Prostate gland (tissue), 2 donors: ENCODE measurements around the gene COL9A3. TPM values are rescaled to one million over a fixed set of nuclear protein-coding genes. Genes with fewer than 3 reads are reported as not detected.

Experiments
- DNase-seq: peaks from one replicate; pipeline ENCODE4 v3.0.0-alpha.2; 2019; ENCODE audit warnings: low spot score
- H3K27ac ChIP-seq, 2 donors: fragments of 200-600 bp; sonication (generic); 2 replicates each; pipeline ENCODE4 v1.5.1; 2017 to 2019
- H3K27me3 ChIP-seq: fragments of 200-600 bp; sonication (generic); replicated peaks from 2 replicates; pipeline ENCODE4 v1.5.1; 2019; ENCODE audit not compliant: insufficient read depth
- H3K36me3 ChIP-seq, 2 donors: fragments of 200-600 bp; sonication (generic); 1 replicate in 1 of 2; 2 replicates in 1 of 2; pipeline versions ENCODE4 v1.5.1 to v1.8.1; 2017 to 2019
- H3K4me1 ChIP-seq: fragments of 200-600 bp; sonication (generic); replicated peaks from 2 replicates; pipeline ENCODE4 v1.5.1; 2019
- H3K4me3 ChIP-seq, 2 donors: fragments of 200-600 bp; sonication (generic); 2 replicates each; pipeline ENCODE4 v1.5.1; 2017 to 2019
- H3K9me3 ChIP-seq: fragments of 200-600 bp; sonication (generic); 2 replicates; pipeline ENCODE4 v1.5.1; 2017
- POLR2A ChIP-seq: fragments of 450-650 bp; IDR thresholded peaks from one replicate; pipeline ENCODE4 v1.6.1; 2016; ENCODE audit warnings: antibody characterized with exemption, mild to moderate bottlenecking
- POLR2AphosphoS5 ChIP-seq: sonication (generic); formaldehyde crosslinking; IDR thresholded peaks from one replicate; pipeline ENCODE4 v1.6.1; 2017; ENCODE audit warnings: antibody characterized with exemption
- WGBS: methylation state at CpG from one replicate; pipeline ENCODE4 v1.1.5; 2018; 5-methylcytosine and 5-hydroxymethylcytosine counted together
- intact Hi-C: fragments of 100-400 bp; cut with DNase I; formaldehyde crosslinking; loops from one replicate; pipeline ENCODE4 v1.14.2; 2022
- total RNA-seq, 2 donors: library from RNA; depleted of rRNA; stranded (reverse); fragments of >200 nt; gene quantifications; one replicate each; pipeline ENCODE4 v1.1.0, GENCODE V29; 2016
- TF ChIP-seq, protein P1 (sequence below), 4 experiments: fragments of 200-600 bp in 2 of 4; fragments of 450-650 bp in 2 of 4; sonication (generic) in 2 of 4; IDR thresholded peaks; 1 replicate in 3 of 4; 2 replicates in 1 of 4; pipeline ENCODE4 v1.5.1; 2016 to 2019; ENCODE audit warnings: antibody characterized with exemption in 4 of 4, mild to moderate bottlenecking in 2 of 4, moderate library complexity in 2 of 4

The COL9A3 gene
- total RNA-seq, 2 donors from 2014 or later = 5.8 to 6.5 TPM

GRCh38 chr20:62787321-62787720, 29.5 kb upstream of the COL9A3 start:
- Histone ChIP-seq H3K9me3 (no peaks in the 10 kb centered on the region), H3K4me1 (no peaks in the 10 kb centered on the region), H3K36me3 (no peaks in the 10 kb centered on the region), H3K4me3 (no peak overlapping the region), H3K27me3 (no peaks in the 10 kb centered on the region), H3K27ac (no peak overlapping the region)
- TF ChIP-seq POLR2A (no peak), POLR2AphosphoS5 (no peak)
- TF ChIP-seq, protein P1, sequence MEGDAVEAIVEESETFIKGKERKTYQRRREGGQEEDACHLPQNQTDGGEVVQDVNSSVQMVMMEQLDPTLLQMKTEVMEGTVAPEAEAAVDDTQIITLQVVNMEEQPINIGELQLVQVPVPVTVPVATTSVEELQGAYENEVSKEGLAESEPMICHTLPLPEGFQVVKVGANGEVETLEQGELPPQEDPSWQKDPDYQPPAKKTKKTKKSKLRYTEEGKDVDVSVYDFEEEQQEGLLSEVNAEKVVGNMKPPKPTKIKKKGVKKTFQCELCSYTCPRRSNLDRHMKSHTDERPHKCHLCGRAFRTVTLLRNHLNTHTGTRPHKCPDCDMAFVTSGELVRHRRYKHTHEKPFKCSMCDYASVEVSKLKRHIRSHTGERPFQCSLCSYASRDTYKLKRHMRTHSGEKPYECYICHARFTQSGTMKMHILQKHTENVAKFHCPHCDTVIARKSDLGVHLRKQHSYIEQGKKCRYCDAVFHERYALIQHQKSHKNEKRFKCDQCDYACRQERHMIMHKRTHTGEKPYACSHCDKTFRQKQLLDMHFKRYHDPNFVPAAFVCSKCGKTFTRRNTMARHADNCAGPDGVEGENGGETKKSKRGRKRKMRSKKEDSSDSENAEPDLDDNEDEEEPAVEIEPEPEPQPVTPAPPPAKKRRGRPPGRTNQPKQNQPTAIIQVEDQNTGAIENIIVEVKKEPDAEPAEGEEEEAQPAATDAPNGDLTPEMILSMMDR (IDR thresholded peaks at IDR 0.05) = no peak
- DNase-seq = no peak
- WGBS = 83% methylated on average over 7 of the region's 7 CpGs
- intact Hi-C loops = no loop called here

DNA sequence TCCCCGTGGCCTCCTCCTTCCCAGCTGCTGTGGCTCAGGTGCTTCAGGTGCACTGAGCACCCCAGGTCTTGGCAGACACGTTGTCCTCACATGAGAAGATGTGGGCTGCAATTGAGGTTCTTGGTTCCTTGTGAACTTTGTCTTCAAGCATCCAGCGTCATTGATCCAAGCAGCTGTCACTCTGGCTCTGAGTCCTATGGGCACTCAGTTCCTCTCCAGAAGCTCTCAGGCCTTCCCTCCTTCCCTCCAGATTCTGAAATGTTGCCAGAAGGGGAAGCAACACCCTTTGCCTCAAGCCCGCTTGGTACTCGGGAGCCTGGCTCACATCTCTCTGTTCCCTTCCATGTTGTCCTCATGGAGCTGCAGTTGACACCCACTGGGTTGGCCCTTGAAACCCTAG, 29.0 kb upstream of the COL9A3 start:
- no peak overlapping the region for H3K4me3 ChIP-seq
- no peak for TF ChIP-seq POLR2A
- TF ChIP-seq, protein P1 (IDR thresholded peaks at IDR 0.05) = no peak
- TF ChIP-seq POLR2AphosphoS5 = no peak
- H3K4me1 ChIP-seq = no peaks in the 10 kb centered on the region
- no peaks in the 10 kb centered on the region for H3K27me3 ChIP-seq
- no peaks in the 10 kb centered on the region for H3K36me3 ChIP-seq
- intact Hi-C loops = no loop called here
- DNase-seq = no peak
- no peaks in the 10 kb centered on the region for H3K9me3 ChIP-seq
- WGBS = 76% methylated on average over 5 of the region's 5 CpGs
- no peak overlapping the region for H3K27ac ChIP-seq

- Histone ChIP-seq H3K36me3 (no peaks in the 10 kb centered on the region), H3K4me1 (no peaks in the 10 kb centered on the region), H3K27me3 (no peaks in the 10 kb centered on the region), H3K9me3 (no peaks in the 10 kb centered on the region), H3K27ac (no peak overlapping the region), H3K4me3 (no peak overlapping the region)
- no peak for TF ChIP-seq POLR2A
- no peak for TF ChIP-seq POLR2AphosphoS5
- TF ChIP-seq, protein P1 (IDR thresholded peaks at IDR 0.05) = no peak
- 74% methylated on average over 15 of the region's 15 CpGs for WGBS
- intact Hi-C loops = no loop called here
- DNase-seq = no peak
These were observed 28.2 kb upstream of the COL9A3 start for GRCh38 chr20:62788607-62789006.

DNA sequence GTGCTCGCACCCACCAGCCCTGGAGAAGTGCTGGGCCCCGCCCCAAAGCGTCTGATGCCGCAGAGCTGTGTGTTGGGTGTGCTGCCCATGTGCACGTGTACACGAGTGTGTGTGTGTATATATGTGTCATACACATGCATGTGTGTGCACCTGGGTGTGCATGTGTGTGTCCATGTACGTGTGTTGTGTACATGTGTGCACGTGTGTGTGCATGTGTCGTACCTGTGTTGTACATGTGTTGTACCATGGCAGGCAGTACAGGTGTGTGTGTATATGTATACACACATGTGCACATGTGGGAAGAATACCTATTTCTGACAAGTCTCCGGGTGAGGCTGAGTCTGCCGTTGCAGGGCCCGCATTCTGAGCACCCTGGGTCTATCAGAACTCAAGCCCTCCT, 26.8 kb upstream of the COL9A3 start:
- no peak for DNase-seq
- TF ChIP-seq POLR2AphosphoS5 (no peak), POLR2A (no peak)
- TF ChIP-seq, protein P1 (IDR thresholded peaks at IDR 0.05) = no peak
- Histone ChIP-seq H3K4me1 (no peaks in the 10 kb centered on the region), H3K36me3 (no peaks in the 10 kb centered on the region), H3K27me3 (no peaks in the 10 kb centered on the region), H3K9me3 (no peaks in the 10 kb centered on the region), H3K27ac (no peak overlapping the region), H3K4me3 (no peak overlapping the region)
- intact Hi-C loops = loop anchor here (10.0 kb wide), 1 partner anchor 725 kb away; the partner anchor contains the start of gene TAF4
- WGBS = 91% methylated on average over 12 of the region's 12 CpGs

- H3K27me3 ChIP-seq = no peaks in the 10 kb centered on the region
- peak; percentile 58 for DNase-seq
- intact Hi-C loops = loop anchor here (2.0 to 10.0 kb wide), 2 partner anchors 123 to 727 kb away; partner anchors contain the start of gene TAF4
- H3K36me3 ChIP-seq = no peaks in the 10 kb centered on the region
- no peak overlapping the region for H3K4me3 ChIP-seq
- WGBS = 32% methylated on average over 23 of the region's 23 CpGs
- no peaks in the 10 kb centered on the region for H3K9me3 ChIP-seq
- TF ChIP-seq POLR2AphosphoS5 = peak; percentile 57
- no peak for TF ChIP-seq POLR2A
- TF ChIP-seq, protein P1 (IDR thresholded peaks at IDR 0.05) = peak; percentile 71 to 95 (median 88)
- H3K27ac ChIP-seq = no peak overlapping the region
- H3K4me1 ChIP-seq = no peaks in the 10 kb centered on the region
These were observed 25.3 kb upstream of the COL9A3 start for GRCh38 chr20:62791301-62792181.
